HUES64 (cell line): ENCODE data around the gene OSBPL2.
A peak's percentile ranks its signal among the peaks of the same experiment; 100 is the strongest.

ENCODE experiments used
- H3K27ac ChIP-seq: 2 replicates; pipeline ENCODE4 v1.7.0; 2013; ENCODE audit warnings: low read depth, low read length, inconsistent platforms
- H3K27me3 ChIP-seq: 2 replicates; pipeline ENCODE4 v1.6.1; 2013; ENCODE audit warnings: mild to moderate bottlenecking, low read length; ENCODE audit not compliant: insufficient read depth
- H3K36me3 ChIP-seq: 2 replicates; pipeline ENCODE4 v1.6.1; 2013; ENCODE audit warnings: mild to moderate bottlenecking, low read length; ENCODE audit not compliant: insufficient read depth
- H3K4me1 ChIP-seq: 2 replicates; pipeline ENCODE4 v1.6.1; 2013; ENCODE audit warnings: mild to moderate bottlenecking, low read length, moderate library complexity; ENCODE audit not compliant: insufficient read depth
- H3K4me3 ChIP-seq: 2 replicates; pipeline ENCODE4 v1.5.1; 2013; ENCODE audit warnings: mild to moderate bottlenecking, low read length, moderate library complexity
- H3K9ac ChIP-seq: 2 replicates; pipeline ENCODE4 v1.6.1; 2013; ENCODE audit warnings: mild to moderate bottlenecking, low read depth, low read length
- H3K9me3 ChIP-seq: 2 replicates; pipeline ENCODE4 v1.6.1; 2013; ENCODE audit warnings: low read depth, low read length; ENCODE audit not compliant: insufficient read depth
- WGBS: fragments of 150-250, 120-280 bp; methylation state at CpG from one replicate; pipeline ENCODE4 v1.1.7; 2013; ENCODE audit warnings: missing lambda C conversion rate; 5-methylcytosine and 5-hydroxymethylcytosine counted together

Gene OSBPL2

GRCh38 chr20:62248890-62249560 is 10.7 kb downstream of the OSBPL2 start:
- no peak overlapping the region for H3K4me3 ChIP-seq
- no peak overlapping the region for H3K9ac ChIP-seq
- 98% methylated on average over 6 of the region's 6 CpGs for WGBS
- no peaks in the 10 kb centered on the region for H3K27me3 ChIP-seq
- H3K9me3 ChIP-seq: no peaks in the 10 kb centered on the region
- H3K27ac ChIP-seq: no peak overlapping the region
- H3K4me1 ChIP-seq: peaks cover 1% of the 10 kb centered on the region; the same call in 1 of the 2 replicates
- no peaks in the 10 kb centered on the region for H3K36me3 ChIP-seq

- Histone ChIP-seq H3K4me3 (no peak overlapping the region), H3K9me3 (no peaks in the 10 kb centered on the region), H3K27me3 (no peaks in the 10 kb centered on the region), H3K4me1 (peaks cover 4% of the 10 kb centered on the region; the same call in 1 of the 2 replicates), H3K27ac (no peak overlapping the region), H3K36me3 (0 out of 2 replicates have a peak, but pooled peaks cover 6% of the 10 kb centered on the region), H3K9ac (no peak overlapping the region)
- 95% methylated on average over 26 of the region's 26 CpGs for WGBS
Measured at GRCh38 chr20:62252342-62252966, 14.1 kb downstream of the OSBPL2 start.

GRCh38 chr20:62253398-62253797 is 15.1 kb downstream of the OSBPL2 start:
- no peaks in the 10 kb centered on the region for H3K9me3 ChIP-seq
- H3K27ac ChIP-seq: no peak overlapping the region
- peaks cover 4% of the 10 kb centered on the region; the same call in 1 of the 2 replicates for H3K4me1 ChIP-seq
- no peak overlapping the region for H3K4me3 ChIP-seq
- H3K36me3 ChIP-seq: 0 out of 2 replicates have a peak, but pooled peaks cover 6% of the 10 kb centered on the region
- WGBS: 83% methylated on average over 5 of the region's 6 CpGs
- no peaks in the 10 kb centered on the region for H3K27me3 ChIP-seq
- H3K9ac ChIP-seq: no peak overlapping the region

- Histone ChIP-seq H3K27me3 (no peaks in the 10 kb centered on the region), H3K9ac (0 out of 2 replicates have a peak overlapping the region, but pooled peaks have one; percentile 3), H3K4me3 (no peak overlapping the region), H3K27ac (0 out of 2 replicates have a peak overlapping the region, but pooled peaks have one; percentile 55), H3K36me3 (0 out of 2 replicates have a peak, but pooled peaks cover 6% of the 10 kb centered on the region), H3K4me1 (peaks cover 4% of the 10 kb centered on the region; the same call in 1 of the 2 replicates), H3K9me3 (no peaks in the 10 kb centered on the region)
- WGBS: 86% methylated on average over 24 of the region's 24 CpGs
Measured at GRCh38 chr20:62254021-62254724, 15.9 kb downstream of the OSBPL2 start.

GRCh38 chr20:62255976-62256375 is 17.7 kb downstream of the OSBPL2 start:
- Histone ChIP-seq H3K27me3 (no peaks in the 10 kb centered on the region), H3K9me3 (no peaks in the 10 kb centered on the region), H3K4me3 (no peak overlapping the region), H3K9ac (no peak overlapping the region), H3K36me3 (0 out of 2 replicates have a peak, but pooled peaks cover 12% of the 10 kb centered on the region), H3K27ac (no peak overlapping the region), H3K4me1 (peaks cover 4% of the 10 kb centered on the region; the same call in 1 of the 2 replicates)
- WGBS: 96% methylated on average over 10 of the region's 10 CpGs

- H3K4me1 ChIP-seq: peaks cover 4% of the 10 kb centered on the region; the same call in 1 of the 2 replicates
- no peak overlapping the region for H3K27ac ChIP-seq
- 93% methylated on average over 20 of the region's 20 CpGs for WGBS
- no peaks in the 10 kb centered on the region for H3K9me3 ChIP-seq
- no peaks in the 10 kb centered on the region for H3K27me3 ChIP-seq
- H3K9ac ChIP-seq: no peak overlapping the region; the same call in 1 of the 2 replicates
- no peak overlapping the region for H3K4me3 ChIP-seq
- peaks cover 33% of the 10 kb centered on the region for H3K36me3 ChIP-seq
Measured at GRCh38 chr20:62258499-62259293, 20.4 kb downstream of the OSBPL2 start.

- H3K27me3 ChIP-seq: no peaks in the 10 kb centered on the region
- no peak overlapping the region for H3K27ac ChIP-seq
- peaks cover 38% of the 10 kb centered on the region for H3K36me3 ChIP-seq
- no peak overlapping the region for H3K4me3 ChIP-seq
- H3K4me1 ChIP-seq: peaks cover 1% of the 10 kb centered on the region; the same call in 1 of the 2 replicates
- 94% methylated on average over 8 of the region's 8 CpGs for WGBS
- no peak overlapping the region for H3K9ac ChIP-seq
- H3K9me3 ChIP-seq: no peaks in the 10 kb centered on the region
Measured at GRCh38 chr20:62259294-62259565, 20.9 kb downstream of the OSBPL2 start.

- Histone ChIP-seq H3K9me3 (peaks cover 14% of the 10 kb centered on the region; the same call in 1 of the 2 replicates), H3K27ac (no peak overlapping the region), H3K36me3 (peaks cover 60% of the 10 kb centered on the region), H3K9ac (no peak overlapping the region), H3K4me3 (no peak overlapping the region), H3K27me3 (no peaks in the 10 kb centered on the region), H3K4me1 (no peaks in the 10 kb centered on the region)
- WGBS: 95% methylated on average over 10 of the region's 10 CpGs
Measured at GRCh38 chr20:62262064-62262463, 23.7 kb downstream of the OSBPL2 start.

GRCh38 chr20:62263396-62263795 is 25.1 kb downstream of the OSBPL2 start:
- Histone ChIP-seq H3K27me3 (no peaks in the 10 kb centered on the region), H3K9me3 (peaks cover 14% of the 10 kb centered on the region; the same call in 1 of the 2 replicates), H3K4me3 (no peak overlapping the region), H3K9ac (no peak overlapping the region), H3K4me1 (no peaks in the 10 kb centered on the region), H3K36me3 (peaks cover 58% of the 10 kb centered on the region), H3K27ac (no peak overlapping the region)
- WGBS: 96% methylated on average over 14 of the region's 14 CpGs

GRCh38 chr20:62265365-62265764 is 27.0 kb downstream of the OSBPL2 start:
- Histone ChIP-seq H3K27ac (no peak overlapping the region), H3K9me3 (peaks cover 14% of the 10 kb centered on the region; the same call in 1 of the 2 replicates), H3K27me3 (no peaks in the 10 kb centered on the region), H3K36me3 (peaks cover 55% of the 10 kb centered on the region), H3K9ac (no peak overlapping the region), H3K4me1 (no peaks in the 10 kb centered on the region), H3K4me3 (no peak overlapping the region)
- WGBS: no CpG with 5 or more reads among the region's 1 CpG
